IPS-18c (cell line): ENCODE data around the gene SKI.
"Not testable (repeated sequence)": the region's sequence is repeated elsewhere in the genome, so short reads cannot be mapped to it uniquely, and the experiment has no call there.

Experiments used
- H3K4me3 ChIP-seq: 2 replicates; pipeline ENCODE4 v1.7.0; 2013; ENCODE audit warnings: low read depth, mild to moderate bottlenecking, low read length, moderate library complexity; ENCODE audit not compliant: insufficient read depth
- H3K9me3 ChIP-seq: one replicate; pipeline ENCODE4 v1.6.1; 2013; ENCODE audit warnings: mild to moderate bottlenecking, low read length, moderate library complexity; ENCODE audit not compliant: control insufficient read depth, insufficient read depth

SKI gene

DNA sequence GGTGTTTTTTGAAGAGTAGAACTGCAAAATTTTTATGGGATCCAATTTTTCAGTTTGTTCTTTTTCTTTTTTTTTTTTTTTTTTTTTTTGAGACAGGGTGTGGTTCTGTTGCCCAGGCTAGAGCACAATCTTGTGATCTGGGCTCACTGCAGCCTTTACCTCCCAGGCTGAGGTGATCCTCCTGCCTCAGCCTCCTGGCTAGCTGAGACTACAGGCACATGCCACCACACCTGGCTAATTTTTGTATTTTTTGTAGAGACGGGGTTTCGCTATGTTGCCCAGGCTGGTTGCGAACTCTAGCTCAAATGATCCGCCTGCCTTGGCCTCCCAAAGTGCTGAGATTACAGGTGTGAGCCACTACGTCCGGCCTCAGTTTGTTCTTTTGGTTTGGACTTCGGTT lies 32.4 kb downstream of the SKI start:
- not testable (repeated sequence) for H3K9me3 ChIP-seq, H3K4me3 ChIP-seq

DNA sequence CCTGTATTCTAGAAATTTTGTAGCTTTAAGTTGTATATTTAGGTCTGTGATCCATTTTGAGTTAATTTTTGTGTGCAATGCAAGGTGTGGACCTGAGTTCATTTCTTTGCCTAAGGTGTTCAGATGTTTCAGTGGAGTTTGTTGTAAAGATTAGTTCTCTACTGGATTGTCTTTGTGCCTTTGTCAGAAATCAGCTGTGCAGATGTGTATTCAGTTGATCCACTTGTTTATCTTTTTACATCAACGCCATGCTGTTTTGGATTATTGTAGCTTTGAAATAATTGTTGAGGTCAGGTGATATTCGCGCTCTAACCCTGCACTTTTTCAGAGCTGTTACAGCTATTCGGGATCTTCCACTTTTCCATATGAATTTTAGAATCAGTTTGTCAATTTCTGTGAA lies 32.8 kb downstream of the SKI start:
- Histone ChIP-seq H3K4me3 (no peak overlapping the region), H3K9me3 (no peaks in the 10 kb centered on the region)

DNA sequence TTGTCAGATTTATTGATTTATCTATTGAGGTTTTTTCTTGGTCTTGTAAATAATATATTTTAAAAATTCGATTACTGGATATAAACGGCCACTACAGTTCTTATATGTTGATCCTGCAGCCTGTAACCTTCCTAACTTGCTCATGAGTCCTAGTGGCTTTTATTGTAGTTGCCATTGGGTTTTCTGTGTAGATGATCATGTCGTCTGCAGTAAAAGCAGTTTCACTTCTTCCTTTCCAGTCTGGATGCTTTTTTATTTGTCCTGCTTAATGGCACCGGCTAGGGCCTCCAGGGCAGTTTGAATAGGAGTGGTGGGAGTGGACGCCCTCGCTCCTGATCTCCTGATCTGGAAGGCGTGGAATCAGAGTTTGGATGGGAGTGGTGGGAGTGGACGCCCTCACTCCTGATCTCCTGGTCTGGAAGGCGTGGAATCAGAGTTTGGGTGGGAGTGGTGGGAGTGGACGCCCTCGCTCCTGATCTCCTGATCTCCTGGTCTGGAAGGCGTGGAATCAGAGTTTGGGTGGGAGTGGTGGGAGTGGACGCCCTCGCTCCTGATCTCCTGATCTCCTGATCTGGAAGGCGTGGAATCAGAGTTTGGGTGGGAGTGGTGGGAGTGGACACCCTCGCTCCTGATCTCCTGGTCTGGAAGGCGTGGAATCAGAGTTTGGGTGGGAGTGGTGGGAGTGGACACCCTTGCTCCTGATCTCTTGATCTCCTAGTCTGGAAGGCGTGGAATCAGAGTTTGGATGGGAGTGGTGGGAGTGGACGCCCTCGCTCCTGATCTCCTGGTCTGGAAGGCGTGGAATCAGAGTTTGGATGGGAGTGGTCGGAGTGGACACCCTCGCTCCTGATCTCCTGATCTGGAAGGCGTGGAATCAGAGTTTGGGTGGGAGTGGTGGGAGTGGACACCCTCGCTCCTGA lies 33.6 kb downstream of the SKI start:
- H3K4me3 ChIP-seq, H3K9me3 ChIP-seq: not testable (repeated sequence)

DNA sequence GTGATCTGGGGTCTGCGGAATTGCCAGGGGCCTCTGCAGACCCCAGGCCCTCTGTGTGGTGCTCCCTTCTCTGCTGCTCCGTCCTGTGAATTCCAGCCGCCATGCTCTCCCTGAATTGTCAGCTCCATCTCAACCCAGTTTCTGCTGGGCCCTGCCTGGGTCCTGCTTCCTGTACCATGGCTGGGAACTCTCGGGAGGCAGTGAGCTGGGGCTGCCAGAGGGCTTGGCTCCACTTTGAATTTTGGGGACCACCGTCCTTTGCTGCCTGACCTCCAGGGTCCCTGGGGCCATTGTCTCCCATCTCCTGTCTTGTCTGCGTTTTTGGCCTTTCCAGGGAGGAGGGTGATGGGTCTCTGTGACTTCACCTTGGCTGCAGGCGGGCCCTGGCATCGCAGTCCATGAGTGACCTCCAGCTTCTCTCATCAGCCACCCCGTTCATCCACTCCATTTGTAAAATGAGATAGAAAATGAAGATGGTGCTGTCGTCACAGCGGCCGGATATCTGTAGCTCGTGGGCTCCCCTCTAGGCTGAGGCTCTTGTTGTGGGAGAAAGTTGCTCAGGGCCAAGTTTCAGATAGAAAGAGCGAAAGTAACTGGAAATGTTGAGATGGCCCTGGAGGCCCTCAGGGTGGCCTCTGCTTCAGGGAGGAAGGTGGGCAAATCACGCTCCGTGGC lies 38.3 kb downstream of the SKI start:
- Histone ChIP-seq H3K9me3 (no peaks in the 10 kb centered on the region), H3K4me3 (no peak overlapping the region)

DNA sequence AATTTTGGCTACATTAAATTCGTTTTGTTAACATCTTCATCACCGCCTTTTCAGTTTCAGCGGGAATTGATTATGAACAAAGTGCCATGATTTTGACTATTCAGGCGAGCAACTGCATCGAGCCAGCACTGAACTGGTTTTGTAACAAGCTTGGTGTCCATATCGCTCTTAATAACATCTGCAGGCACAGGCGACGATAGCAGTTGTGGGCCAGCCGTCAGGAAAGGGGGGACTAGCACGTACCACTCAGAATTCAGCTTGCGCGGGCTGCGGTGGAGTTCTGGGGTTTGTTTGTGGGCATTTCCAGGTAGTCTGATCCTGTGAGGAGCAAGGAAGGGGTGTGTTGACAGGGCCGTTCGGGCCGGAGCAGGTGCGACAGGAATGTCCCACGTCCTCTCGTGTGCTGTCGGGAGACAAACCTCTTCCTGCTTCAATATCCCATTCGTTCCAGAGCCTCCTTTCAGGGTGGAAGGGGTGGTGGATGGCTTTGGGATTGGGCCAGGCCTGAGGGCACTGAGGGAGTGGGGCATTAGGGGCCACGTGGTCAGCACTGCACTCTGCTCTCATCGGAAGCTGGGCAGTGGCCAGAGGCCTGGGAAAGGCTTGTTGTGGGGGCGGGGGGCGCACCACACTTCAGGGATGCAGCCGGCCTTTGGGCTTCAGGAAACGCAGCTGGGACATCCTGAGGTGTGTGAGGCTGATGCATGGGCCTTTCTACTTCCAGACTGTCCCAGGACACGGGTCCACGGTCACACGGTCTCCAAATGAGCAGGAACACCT lies 39.1 kb downstream of the SKI start:
- Histone ChIP-seq H3K9me3 (no peaks in the 10 kb centered on the region), H3K4me3 (no peak overlapping the region)

DNA sequence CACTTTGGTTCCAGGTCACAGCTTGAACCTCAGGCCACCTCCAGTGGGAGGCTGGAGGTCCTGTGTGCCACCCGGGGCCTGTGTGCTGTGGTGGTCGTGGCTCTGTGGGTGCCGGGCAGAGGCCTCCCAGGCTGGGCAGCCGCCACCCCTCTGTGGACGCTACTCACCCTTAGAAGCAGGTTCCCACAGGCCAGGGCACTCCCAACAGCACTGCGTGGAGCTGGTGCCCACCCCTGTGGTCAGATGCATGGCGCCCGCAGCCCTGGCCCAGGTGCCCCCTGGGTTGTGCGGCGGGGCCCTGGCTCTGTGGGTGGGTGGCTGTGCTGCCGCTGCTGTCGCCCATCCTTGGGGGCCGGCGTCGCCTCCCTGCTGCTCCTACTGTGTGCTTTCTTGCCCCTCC lies 39.7 kb downstream of the SKI start:
- Histone ChIP-seq H3K9me3 (no peaks in the 10 kb centered on the region), H3K4me3 (no peak overlapping the region)

DNA sequence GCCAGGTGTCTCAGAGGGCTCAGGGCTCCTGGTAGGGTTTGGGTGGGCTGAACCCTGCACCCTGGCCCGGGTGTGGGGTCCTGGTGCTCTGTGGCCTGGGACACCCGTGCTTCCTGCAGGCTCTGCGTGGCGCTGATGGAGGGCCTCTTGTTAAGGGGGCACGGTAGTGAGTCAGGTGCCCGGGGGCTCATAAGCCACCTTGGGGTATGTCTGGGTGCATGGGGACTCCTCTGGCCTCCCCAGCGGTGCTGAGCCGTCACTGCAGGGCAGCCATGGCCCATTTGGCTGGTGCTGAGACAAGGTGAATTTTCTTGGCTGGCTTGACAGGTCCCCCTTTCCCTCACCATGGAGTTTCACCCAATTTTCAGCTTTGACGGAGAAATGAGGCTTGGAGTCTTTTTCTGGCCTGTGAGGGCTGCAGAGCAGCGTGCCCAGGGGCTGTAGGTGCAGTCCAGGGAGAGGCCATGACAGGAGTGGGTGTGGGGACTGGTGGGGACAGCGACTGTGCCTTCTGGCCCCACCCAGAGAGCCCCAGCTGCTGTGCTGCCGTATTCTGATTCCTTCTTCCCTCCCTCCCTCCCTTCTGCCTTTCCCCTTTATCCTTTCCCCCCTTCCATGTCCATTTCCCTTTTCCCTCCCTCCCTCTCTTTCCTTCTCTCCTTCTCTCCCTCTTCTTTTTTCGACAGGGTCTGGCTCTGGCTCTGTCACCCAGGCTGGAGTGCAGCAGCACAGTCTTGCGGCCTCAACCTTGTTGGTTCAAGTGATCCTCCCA lies 40.4 kb downstream of the SKI start:
- Histone ChIP-seq H3K9me3 (no peaks in the 10 kb centered on the region), H3K4me3 (no peak overlapping the region)

DNA sequence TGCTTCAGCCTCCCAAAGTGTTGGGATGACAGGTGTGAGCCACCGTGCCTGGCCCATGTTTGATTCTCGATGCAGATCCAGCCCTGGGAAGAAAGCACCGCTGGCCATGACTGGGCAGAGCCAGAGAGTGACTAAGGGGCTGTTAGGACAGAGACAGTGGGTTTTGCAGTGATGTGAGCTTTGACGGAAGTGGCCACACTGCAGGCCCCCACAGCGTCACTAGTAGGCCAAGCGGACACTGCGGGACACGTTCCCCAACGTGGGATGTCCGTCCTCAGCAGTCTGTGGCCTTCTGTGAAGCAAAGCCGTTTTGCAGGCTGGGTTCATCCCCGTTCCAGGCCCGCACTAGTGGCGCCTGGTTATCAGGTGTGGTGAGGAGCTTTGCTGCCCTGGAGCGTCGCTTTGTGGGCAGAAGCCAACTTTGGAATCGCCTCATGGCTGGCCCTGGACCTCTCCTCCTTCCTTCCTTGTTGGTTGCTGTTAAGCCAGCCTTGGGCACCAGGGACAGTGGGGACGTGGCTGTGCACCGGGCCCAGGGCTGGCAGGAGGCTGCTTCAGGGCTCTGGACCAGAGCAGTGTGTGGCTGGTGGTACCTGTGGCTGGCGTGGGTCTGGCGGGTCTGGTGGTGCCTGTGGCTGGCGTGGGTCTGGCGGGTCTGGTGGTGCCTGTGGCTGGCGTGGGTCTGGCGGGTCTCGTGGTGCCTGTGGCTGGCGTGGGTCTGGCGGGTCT lies 41.2 kb downstream of the SKI start:
- H3K9me3 ChIP-seq: no peaks in the 10 kb centered on the region

DNA sequence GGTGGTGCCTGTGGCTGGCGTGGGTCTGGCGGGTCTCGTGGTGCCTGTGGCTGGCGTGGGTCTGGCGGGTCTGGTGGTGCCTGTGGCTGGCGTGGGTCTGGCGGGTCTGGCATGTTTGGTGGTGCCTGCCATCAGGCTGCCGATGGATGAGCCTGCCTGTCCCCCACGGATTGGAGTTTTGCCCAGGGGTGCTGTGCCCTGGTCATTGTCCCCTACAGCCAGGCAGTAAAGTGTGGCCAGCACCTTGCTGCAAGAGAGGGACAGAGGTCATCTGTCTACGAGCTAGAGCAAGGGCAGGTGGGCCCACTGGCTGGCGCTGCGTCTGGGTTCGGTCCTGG lies 41.8 kb downstream of the SKI start:
- no peaks in the 10 kb centered on the region for H3K9me3 ChIP-seq
- no peak overlapping the region for H3K4me3 ChIP-seq

More for the DNA sequence above, 41.2 kb downstream of the SKI start:
- H3K4me3 ChIP-seq: no peak overlapping the region

DNA sequence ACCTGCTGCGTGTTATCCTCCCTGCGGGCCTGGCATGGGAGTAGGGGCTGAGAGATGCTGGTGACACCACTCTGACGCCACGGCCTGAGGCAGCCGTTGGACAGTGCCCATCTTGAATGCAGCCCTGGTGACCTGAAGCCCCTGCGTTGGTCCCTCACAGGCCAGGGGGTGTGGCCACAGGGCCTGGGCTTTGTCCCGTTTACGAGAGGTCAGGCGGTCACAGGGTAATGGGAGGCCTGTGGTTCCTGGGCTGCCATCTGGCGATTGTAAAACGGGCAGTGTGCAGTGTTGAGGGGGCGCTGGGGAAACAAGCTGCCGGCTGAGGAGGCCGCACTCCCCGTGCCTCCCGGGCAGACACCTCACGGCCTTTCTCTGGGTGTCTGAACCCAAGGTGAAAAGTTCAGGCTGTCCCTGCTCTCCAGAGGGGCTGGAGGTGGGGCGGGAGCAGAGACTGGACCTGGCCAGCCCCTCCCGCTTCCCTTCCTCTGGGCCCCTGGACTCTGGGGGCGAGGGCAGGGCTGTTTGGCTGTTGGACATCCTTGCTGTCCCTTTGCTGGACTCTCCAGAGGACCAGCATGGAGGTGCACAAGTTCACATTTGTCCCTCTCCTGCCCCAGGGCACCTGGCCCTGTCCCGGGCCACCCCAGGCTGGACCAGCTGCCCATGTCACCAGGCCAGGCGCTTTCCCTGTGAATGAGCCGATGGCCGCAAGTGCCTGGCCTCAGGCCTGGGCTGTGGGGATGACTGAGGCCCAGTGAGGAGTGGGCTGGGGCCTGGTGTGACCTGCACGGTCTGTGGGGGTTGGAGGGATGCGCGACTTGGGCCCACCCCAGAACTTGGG lies 42.4 kb downstream of the SKI start:
- no peaks in the 10 kb centered on the region for H3K9me3 ChIP-seq
- H3K4me3 ChIP-seq: no peak overlapping the region

DNA sequence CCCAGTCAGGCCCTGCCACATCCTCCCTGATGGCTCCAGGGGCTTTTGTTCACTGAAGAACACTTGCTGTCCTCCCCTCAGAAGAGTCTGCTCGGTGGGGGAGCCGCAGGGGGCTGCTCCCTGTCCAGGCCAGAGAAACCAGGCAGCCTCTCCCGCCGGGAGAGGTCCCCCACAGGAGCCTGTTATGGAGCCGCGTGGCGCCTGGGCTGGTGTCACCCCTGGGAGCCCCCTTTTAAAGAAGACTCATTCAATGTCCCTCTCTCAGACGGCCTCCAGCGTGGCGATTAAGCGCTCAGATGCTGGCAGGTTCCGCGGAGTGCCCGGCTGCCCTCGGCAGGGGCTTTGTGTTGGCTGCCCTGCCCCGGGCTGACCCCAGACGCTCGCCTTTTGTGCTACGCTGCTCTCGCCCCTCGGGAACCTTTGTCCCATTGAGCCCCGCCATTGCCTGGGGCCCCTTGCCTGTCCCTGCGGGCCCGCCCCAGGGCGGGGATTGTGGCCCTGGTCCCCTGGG lies 43.1 kb downstream of the SKI start:
- Histone ChIP-seq H3K4me3 (no peak overlapping the region), H3K9me3 (no peaks in the 10 kb centered on the region)

DNA sequence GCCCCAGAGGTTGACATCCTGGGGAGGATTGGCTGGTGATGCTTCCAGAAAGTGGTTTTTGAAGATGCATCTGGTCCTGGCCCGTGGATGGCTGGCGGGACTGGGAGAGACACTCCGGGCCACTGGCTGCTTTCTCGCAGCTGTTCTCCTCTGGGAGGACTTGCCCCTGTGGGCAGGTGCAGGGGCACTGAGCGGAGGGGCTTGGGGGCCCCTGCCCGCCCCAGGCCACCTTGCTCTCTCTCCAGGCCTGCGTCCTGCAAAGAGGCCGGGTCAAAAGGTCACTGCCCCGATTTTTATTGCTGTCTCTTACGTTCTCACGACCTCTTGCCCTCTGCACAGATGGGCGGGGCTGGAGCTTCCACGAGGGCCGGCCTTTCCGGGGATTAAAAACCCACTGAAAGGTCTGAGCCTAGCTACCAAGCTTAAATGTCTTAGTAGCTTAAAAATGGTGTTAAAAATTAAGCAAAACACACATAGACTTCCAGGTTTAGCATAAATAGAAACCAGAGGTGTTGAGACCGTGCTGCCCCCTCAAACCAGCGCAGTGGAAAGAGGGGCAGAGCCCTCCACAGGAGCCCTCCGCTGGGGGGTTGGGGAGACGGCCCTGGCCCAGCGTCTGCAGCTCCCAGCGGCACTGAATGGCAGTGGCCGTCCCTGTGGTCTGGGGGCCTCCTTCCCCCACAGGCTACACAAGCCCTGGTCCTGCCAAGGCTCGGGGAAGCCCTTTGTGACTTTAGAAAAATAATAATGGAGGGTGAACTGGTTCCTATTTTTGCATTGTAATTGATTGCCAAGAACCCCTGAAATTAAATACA lies 43.9 kb downstream of the SKI start:
- H3K4me3 ChIP-seq: no peak overlapping the region
- H3K9me3 ChIP-seq: no peaks in the 10 kb centered on the region

DNA sequence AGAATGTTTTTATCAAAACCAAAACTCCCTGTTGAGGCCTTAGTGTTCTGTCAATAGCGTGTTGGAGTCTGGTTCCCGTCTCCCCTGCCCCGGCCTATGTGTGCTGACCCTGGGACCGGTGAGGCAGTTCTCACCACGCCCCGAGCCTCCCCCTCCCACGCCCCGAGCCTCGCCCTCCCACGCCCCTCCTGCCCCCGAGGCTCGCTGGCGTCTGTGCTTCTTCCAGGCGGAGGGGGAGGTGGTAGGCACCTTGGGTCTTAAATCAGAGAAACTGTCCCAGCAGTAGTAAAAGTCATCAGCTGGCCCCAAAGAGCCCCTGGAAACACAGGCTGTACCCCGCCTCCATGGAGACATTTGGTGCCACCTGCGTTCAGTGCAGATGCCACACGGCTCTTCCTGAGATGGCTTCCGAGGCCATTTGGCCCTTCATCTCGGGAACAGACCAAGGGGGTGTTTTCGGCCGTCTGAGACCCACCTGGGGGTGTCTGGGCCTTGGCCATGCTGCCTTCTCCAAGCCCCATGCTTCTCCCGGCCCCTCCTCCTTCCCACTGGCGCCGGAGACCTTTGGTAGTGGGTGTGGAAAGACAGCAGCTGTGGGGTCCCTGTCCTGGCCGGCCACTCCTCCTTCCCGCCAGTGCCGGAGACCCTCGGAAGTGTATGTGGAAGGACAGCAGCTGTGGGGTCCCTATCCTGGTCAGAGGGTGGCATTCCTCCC lies 44.7 kb downstream of the SKI start:
- H3K9me3 ChIP-seq: no peaks in the 10 kb centered on the region
- no peak overlapping the region for H3K4me3 ChIP-seq

DNA sequence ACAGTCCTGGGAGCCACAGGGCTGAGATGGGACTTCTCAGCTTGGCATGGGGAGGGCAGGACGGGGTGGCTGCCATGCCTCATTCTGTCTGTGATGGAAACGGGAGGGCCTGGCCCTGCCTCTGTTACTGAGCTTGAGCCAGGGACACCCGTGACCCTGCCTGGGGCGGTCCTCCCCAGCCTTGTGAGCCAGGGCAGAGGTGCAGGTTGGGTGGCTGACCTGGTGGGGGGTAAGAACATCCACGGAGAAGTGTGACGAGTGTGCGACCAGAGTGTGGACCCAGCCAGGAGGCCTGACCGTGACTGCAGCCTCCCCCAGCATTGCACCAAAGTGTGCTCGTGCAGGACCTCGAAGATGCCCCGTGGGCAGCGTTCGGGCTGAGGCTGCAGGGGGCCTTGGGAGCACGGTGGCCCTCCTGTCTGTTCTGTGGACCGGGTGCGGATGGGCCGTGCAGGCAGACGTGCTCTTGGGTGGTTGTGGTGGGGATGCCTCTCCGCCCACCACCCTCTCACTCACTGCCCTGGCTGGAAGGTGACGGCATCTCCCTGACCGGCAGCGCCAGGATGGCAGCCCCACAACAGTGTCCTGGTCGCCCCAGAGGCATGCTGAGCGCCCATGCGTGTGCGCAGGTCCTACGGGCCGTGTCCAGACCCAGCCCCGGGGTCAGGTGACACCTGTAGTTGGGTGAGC lies 45.4 kb downstream of the SKI start:
- H3K4me3 ChIP-seq: no peak overlapping the region
- no peaks in the 10 kb centered on the region for H3K9me3 ChIP-seq
